Trophoblast cell (in vitro differentiated cells and primary cell): ENCODE measurements around the gene TBC1D8.

Source experiments
- DNase-seq, 2 donors: peaks; one replicate each; pipeline ENCODE4 v3.0.0-alpha.2; 2016
- H2AFZ ChIP-seq: 2 replicates; pipeline ENCODE4 v1.6.1; 2013; ENCODE audit warnings: low read length, moderate library complexity, mild to moderate bottlenecking; ENCODE audit not compliant: insufficient read depth, poor library complexity
- H2AK5ac ChIP-seq: 2 replicates; pipeline ENCODE4 v1.6.1; 2013; ENCODE audit warnings: mild to moderate bottlenecking, low read length
- H2BK120ac ChIP-seq: 2 replicates; pipeline ENCODE4 v1.6.1; 2013; ENCODE audit warnings: low read length, mild to moderate bottlenecking, moderate library complexity; ENCODE audit not compliant: insufficient read depth, poor library complexity
- H2BK12ac ChIP-seq: 2 replicates; pipeline ENCODE4 v1.6.1; 2013; ENCODE audit warnings: mild to moderate bottlenecking, low read length, moderate library complexity
- H2BK5ac ChIP-seq: 2 replicates; pipeline ENCODE4 v1.6.1; 2013; ENCODE audit warnings: low read length, low read depth, moderate library complexity, mild to moderate bottlenecking; ENCODE audit not compliant: poor library complexity
- H3K14ac ChIP-seq: 2 replicates; pipeline ENCODE4 v1.6.1; 2013; ENCODE audit warnings: mild to moderate bottlenecking, low read length
- H3K18ac ChIP-seq: 2 replicates; pipeline ENCODE4 v1.6.1; 2013; ENCODE audit warnings: mild to moderate bottlenecking, low read length
- H3K23ac ChIP-seq: 2 replicates; pipeline ENCODE4 v1.6.1; 2013; ENCODE audit warnings: low read length
- H3K27ac ChIP-seq: 2 replicates; pipeline ENCODE4 v1.5.1; 2013; ENCODE audit warnings: low read depth, mild to moderate bottlenecking, inconsistent platforms, low read length, moderate library complexity
- H3K27me3 ChIP-seq: 2 replicates; pipeline ENCODE4 v1.6.1; 2013; ENCODE audit warnings: inconsistent platforms, mild to moderate bottlenecking, low read length, moderate library complexity; ENCODE audit not compliant: insufficient read depth
- H3K36me3 ChIP-seq, 2 experiments: 1 replicate in 1 of 2; 2 replicates in 1 of 2; pipeline ENCODE4 v1.6.1; 2013; ENCODE audit warnings: low read length in 2 of 2, mild to moderate bottlenecking in 2 of 2, moderate library complexity in 1 of 2; ENCODE audit not compliant: insufficient read depth in 2 of 2, control insufficient read depth in 1 of 2
- H3K4ac ChIP-seq: 2 replicates; pipeline ENCODE4 v1.6.1; 2013; ENCODE audit warnings: low read depth, mild to moderate bottlenecking, low read length, moderate library complexity
- H3K4me1 ChIP-seq, 2 experiments: 1 replicate in 1 of 2; 2 replicates in 1 of 2; pipeline ENCODE4 v1.6.1; 2013; ENCODE audit warnings: low read length in 2 of 2, mild to moderate bottlenecking in 2 of 2, moderate library complexity in 1 of 2; ENCODE audit not compliant: insufficient read depth in 2 of 2, control insufficient read depth in 1 of 2
- H3K4me2 ChIP-seq: 2 replicates; pipeline ENCODE4 v1.6.1; 2013; ENCODE audit warnings: inconsistent platforms, mild to moderate bottlenecking, low read length, moderate library complexity
- H3K4me3 ChIP-seq: 2 replicates; pipeline ENCODE4 v1.5.1; 2013; ENCODE audit warnings: mild to moderate bottlenecking, low read depth, low read length, inconsistent platforms
- H3K79me1 ChIP-seq: one replicate; pipeline ENCODE4 v1.6.1; 2013; ENCODE audit warnings: low read length
- H3K79me2 ChIP-seq: 2 replicates; pipeline ENCODE4 v1.6.1; 2013; ENCODE audit warnings: low read length, mild to moderate bottlenecking; ENCODE audit not compliant: control insufficient read depth, insufficient read depth, poor library complexity
- H3K9ac ChIP-seq: 2 replicates; pipeline ENCODE4 v1.6.1; 2013; ENCODE audit warnings: mild to moderate bottlenecking, low read length
- H3K9me3 ChIP-seq: 2 replicates; pipeline ENCODE4 v1.6.1; 2013; ENCODE audit warnings: low read depth, mild to moderate bottlenecking, control low read depth, inconsistent platforms, low read length; ENCODE audit not compliant: insufficient read depth
- H4K12ac ChIP-seq: 2 replicates; pipeline ENCODE4 v1.6.1; 2013; ENCODE audit warnings: low read depth, mild to moderate bottlenecking, low read length, moderate library complexity
- H4K8ac ChIP-seq: 2 replicates; pipeline ENCODE4 v1.6.1; 2013; ENCODE audit warnings: low read depth, mild to moderate bottlenecking, low read length, moderate library complexity
- H4K91ac ChIP-seq: one replicate; pipeline ENCODE4 v1.6.1; 2013; ENCODE audit warnings: low read depth, mild to moderate bottlenecking, low read length, moderate library complexity
- WGBS: extraction: QIAGEN DNeasy Blood & Tissue Kit; methylation state at CpG from one replicate; pipeline ENCODE4 v1.1.7; 2013; ENCODE audit warnings: missing lambda C conversion rate; ENCODE audit not compliant: insufficient read length, insufficient coverage; ENCODE audit errors: extremely low coverage; 5-methylcytosine and 5-hydroxymethylcytosine counted together

TBC1D8 gene

GRCh38 chr2:100987536-100987935, 163.6 kb downstream of the TBC1D8 start:
- no peaks in the 10 kb centered on the region for H3K27me3 ChIP-seq
- no peak overlapping the region for H2BK12ac ChIP-seq
- no peak overlapping the region for H3K4me2 ChIP-seq
- H4K91ac ChIP-seq, result no peak overlapping the region
- H3K4me1 ChIP-seq, result peaks cover 7 to 11% of the 10 kb centered on the region in 2 experiments
- no peak overlapping the region for H2AK5ac ChIP-seq
- H3K79me2 ChIP-seq, result no peaks in the 10 kb centered on the region
- no peak overlapping the region for H4K12ac ChIP-seq
- H3K27ac ChIP-seq, result no peak overlapping the region
- H3K4me3 ChIP-seq, result no peak overlapping the region
- peak; percentile 47 to 78 for DNase-seq
- H3K14ac ChIP-seq, result no peak overlapping the region
- no peak overlapping the region for H2BK120ac ChIP-seq
- H3K36me3 ChIP-seq, result no peaks in the 10 kb centered on the region
- no peak overlapping the region for H4K8ac ChIP-seq
- no CpG with 5 or more reads among the region's 3 CpGs for WGBS
- H3K18ac ChIP-seq, result no peak overlapping the region
- H3K9ac ChIP-seq, result no peak overlapping the region
- H3K9me3 ChIP-seq, result no peaks in the 10 kb centered on the region
- no peak overlapping the region for H3K4ac ChIP-seq
- H2AFZ ChIP-seq, result no peak overlapping the region
- no peak overlapping the region for H2BK5ac ChIP-seq
- H3K79me1 ChIP-seq, result peaks cover 7% of the 10 kb centered on the region
- H3K23ac ChIP-seq, result no peak overlapping the region

GRCh38 chr2:100986157-100986556, 165.0 kb downstream of the TBC1D8 start:
- Histone ChIP-seq H3K9me3 (no peaks in the 10 kb centered on the region), H2AK5ac (no peak overlapping the region), H4K91ac (no peak overlapping the region), H2AFZ (no peak overlapping the region), H2BK120ac (no peak overlapping the region), H3K79me2 (peaks cover 2% of the 10 kb centered on the region), H3K23ac (no peak overlapping the region), H2BK5ac (no peak overlapping the region), H3K79me1 (peaks cover 19% of the 10 kb centered on the region), H3K4ac (no peak overlapping the region), H2BK12ac (no peak overlapping the region), H3K27me3 (no peaks in the 10 kb centered on the region), H3K9ac (no peak overlapping the region), H3K4me2 (no peak overlapping the region), H3K36me3 (no peaks in the 10 kb centered on the region), H4K12ac (no peak overlapping the region), H3K4me1 (peaks cover 21 to 24% of the 10 kb centered on the region in 2 experiments), H3K27ac (no peak overlapping the region), H3K18ac (no peak overlapping the region), H4K8ac (no peak overlapping the region), H3K14ac (no peak overlapping the region), H3K4me3 (no peak overlapping the region)
- no CpG with 5 or more reads among the region's 11 CpGs for WGBS
- DNase-seq, result no peak

- H3K4me3 ChIP-seq, result no peak overlapping the region
- H3K23ac ChIP-seq, result no peak overlapping the region
- WGBS, result no CpG with 5 or more reads among the region's 7 CpGs
- H2BK120ac ChIP-seq, result no peak overlapping the region
- peaks cover 2% of the 10 kb centered on the region for H3K79me2 ChIP-seq
- H3K9ac ChIP-seq, result no peak overlapping the region
- H3K9me3 ChIP-seq, result no peaks in the 10 kb centered on the region
- no peaks in the 10 kb centered on the region for H3K36me3 ChIP-seq
- H2BK12ac ChIP-seq, result no peak overlapping the region
- no peak overlapping the region for H3K27ac ChIP-seq
- H3K79me1 ChIP-seq, result peaks cover 23% of the 10 kb centered on the region
- no peak overlapping the region for H2AK5ac ChIP-seq
- H4K91ac ChIP-seq, result no peak overlapping the region
- H3K14ac ChIP-seq, result no peak overlapping the region
- peak; percentile 67 to 86 for DNase-seq
- H2BK5ac ChIP-seq, result no peak overlapping the region
- no peak overlapping the region for H3K18ac ChIP-seq
- H4K8ac ChIP-seq, result no peak overlapping the region
- H3K4me1 ChIP-seq, result peaks cover 24 to 28% of the 10 kb centered on the region in 2 experiments
- no peak overlapping the region for H2AFZ ChIP-seq
- no peak overlapping the region for H4K12ac ChIP-seq
- H3K4me2 ChIP-seq, result no peak overlapping the region
- no peak overlapping the region for H3K4ac ChIP-seq
- no peaks in the 10 kb centered on the region for H3K27me3 ChIP-seq
Observed at GRCh38 chr2:100984892-100985307, 166.3 kb downstream of the TBC1D8 start.

GRCh38 chr2:100983684-100984310, 167.4 kb downstream of the TBC1D8 start:
- Histone ChIP-seq H3K9me3 (no peaks in the 10 kb centered on the region), H3K4me1 (peaks cover 26 to 29% of the 10 kb centered on the region in 2 experiments), H3K27me3 (no peaks in the 10 kb centered on the region), H2AFZ (no peak overlapping the region), H2BK12ac (peak overlapping the region; percentile 94), H2BK5ac (peak overlapping the region; percentile 36), H3K23ac (no peak overlapping the region), H3K79me2 (peaks cover 2% of the 10 kb centered on the region), H2AK5ac (peak overlapping the region; percentile 42), H3K4ac (no peak overlapping the region), H4K12ac (no peak overlapping the region), H3K36me3 (no peaks in the 10 kb centered on the region), H3K18ac (peak overlapping the region; percentile 25), H3K27ac (no peak overlapping the region), H3K14ac (no peak overlapping the region), H4K8ac (peak overlapping the region; percentile 33), H4K91ac (peak overlapping the region; percentile 80), H3K4me3 (no peak overlapping the region), H2BK120ac (no peak overlapping the region), H3K79me1 (peaks cover 23% of the 10 kb centered on the region), H3K4me2 (no peak overlapping the region), H3K9ac (no peak overlapping the region)
- DNase-seq, result peak; percentile 35 to 77
- no CpG with 5 or more reads among the region's 11 CpGs for WGBS
